ENCODE measurements around the gene BLOC1S1.

The BLOC1S1 gene

DNA sequence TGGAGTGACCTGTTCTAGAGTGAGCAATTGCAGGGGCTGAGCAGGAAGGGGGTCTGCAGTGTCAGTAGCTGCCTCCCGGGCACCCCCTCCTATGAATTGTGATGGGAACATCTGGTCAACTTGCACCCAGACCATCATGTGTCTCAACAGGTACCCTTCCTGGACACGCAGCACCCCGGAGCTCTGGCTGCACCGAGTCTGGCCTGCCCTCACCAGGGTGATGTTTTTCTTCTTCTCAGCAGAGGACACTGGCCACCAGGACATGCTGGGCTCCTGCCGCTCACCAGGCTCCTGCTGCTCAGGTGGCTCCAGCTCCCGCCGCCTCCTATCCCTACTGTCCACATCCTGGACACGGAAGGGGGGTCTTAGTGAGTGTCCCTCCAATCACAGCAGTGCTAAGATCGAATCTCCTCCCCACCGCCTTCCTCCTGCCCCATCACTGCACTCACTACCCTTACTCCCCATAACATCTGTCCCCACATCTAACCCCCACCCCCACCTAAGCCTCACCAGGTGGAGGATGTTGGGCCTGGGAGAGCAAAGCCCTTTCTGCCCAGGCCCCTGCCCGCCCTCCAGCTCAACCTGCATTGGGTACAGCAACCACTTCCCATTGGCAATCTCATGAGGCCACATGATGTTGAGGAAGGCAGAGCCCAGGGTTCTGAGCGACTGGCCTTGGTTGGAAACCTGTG is 23.1 kb upstream of the BLOC1S1 start:
- no peak overlapping the region for H3K4me3 ChIP-seq (ENCODE audit: low read length)
- no CpG with 5 or more reads among the region's 12 CpGs for WGBS (ENCODE audit: extremely low coverage, insufficient coverage, low lambda C conversion rate)
- H3K4me1 ChIP-seq (ENCODE audit: control insufficient read depth, low read depth, low read length), result no peaks in the 10 kb centered on the region
- DNase-seq, result no peak
- H3K36me3 ChIP-seq (ENCODE audit: control insufficient read depth, insufficient read depth, low read length), result no peaks in the 10 kb centered on the region
- H3K79me2 ChIP-seq (ENCODE audit: control insufficient read depth, insufficient read depth, low read length), result no peaks in the 10 kb centered on the region
- no peak overlapping the region for H4K8ac ChIP-seq (ENCODE audit: low read depth, low read length)
- H3K27me3 ChIP-seq (ENCODE audit: insufficient read depth, low read length, poor library complexity), result no peaks in the 10 kb centered on the region
- no peak overlapping the region for H4K5ac ChIP-seq (ENCODE audit: low read length)
- H3K4me2 ChIP-seq (ENCODE audit: low read length), result no peak overlapping the region
- no peak overlapping the region for H2BK120ac ChIP-seq (ENCODE audit: low read depth, low read length)
- H3K79me1 ChIP-seq (ENCODE audit: low read length), result no peaks in the 10 kb centered on the region
- H2BK5ac ChIP-seq (ENCODE audit: low read length), result no peak overlapping the region
- H3K56ac ChIP-seq (ENCODE audit: low read length), result no peak overlapping the region
- no peak overlapping the region for H3K9ac ChIP-seq (ENCODE audit: low read length)
- H2BK15ac ChIP-seq (replicated peaks; ENCODE audit: low read depth), result no peak overlapping the region
- H3K23ac ChIP-seq (ENCODE audit: low read length), result no peak overlapping the region
- no peak overlapping the region for H3K27ac ChIP-seq (ENCODE audit: low read depth, low read length)
- no peak overlapping the region for H3K4ac ChIP-seq (ENCODE audit: low read depth, low read length)
- no peak overlapping the region for H3K18ac ChIP-seq (ENCODE audit: low read length)
- no peak overlapping the region for H2AK5ac ChIP-seq (ENCODE audit: low read length)

DNA sequence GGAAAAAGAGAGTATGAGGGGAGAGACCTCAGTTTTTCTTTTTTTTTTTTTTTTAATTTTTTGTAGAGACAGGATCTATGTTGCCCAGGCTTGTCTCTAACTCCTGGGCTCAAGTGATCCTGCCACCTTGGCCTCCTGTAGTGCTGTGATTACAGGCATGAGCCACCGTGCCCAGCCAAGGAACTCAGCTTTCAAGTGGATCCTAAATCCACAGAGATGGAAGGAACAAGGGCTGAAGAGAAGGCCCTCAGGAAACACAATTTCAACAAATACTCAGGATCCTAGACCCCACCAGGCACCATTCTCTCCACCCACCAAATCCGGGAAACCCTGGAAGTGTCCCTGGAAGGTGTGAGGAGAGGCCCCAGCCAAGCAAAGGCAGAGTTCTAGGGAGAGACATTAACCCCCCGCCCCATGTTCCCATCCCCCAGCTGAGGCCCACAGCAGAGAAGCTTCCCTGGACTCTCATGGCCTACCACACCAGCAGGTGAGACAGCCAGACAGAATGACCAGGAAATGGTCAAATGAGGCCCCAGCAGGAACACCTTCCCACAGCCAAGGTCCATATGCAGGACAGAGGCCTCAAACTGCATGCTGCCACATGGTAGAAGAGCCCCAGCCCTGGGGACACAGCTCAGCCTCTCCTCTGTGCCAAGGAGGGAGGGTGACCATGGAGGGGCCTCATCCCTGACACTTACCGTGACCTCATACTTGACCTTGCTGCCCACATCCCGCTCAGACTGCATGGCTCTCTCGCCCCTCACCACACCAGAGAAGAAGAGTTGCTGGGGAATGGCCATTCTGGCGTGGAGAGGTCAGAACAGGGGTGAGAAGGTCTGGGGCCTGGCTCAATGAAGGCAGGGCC is 22.3 kb upstream of the BLOC1S1 start:
- no peak overlapping the region for H2BK5ac ChIP-seq (ENCODE audit: low read length)
- no peak overlapping the region for H3K4me2 ChIP-seq (ENCODE audit: low read length)
- H3K23ac ChIP-seq (ENCODE audit: low read length), result no peak overlapping the region
- WGBS (ENCODE audit: extremely low coverage, insufficient coverage, low lambda C conversion rate), result no CpG with 5 or more reads among the region's 7 CpGs
- no peaks in the 10 kb centered on the region for H3K36me3 ChIP-seq (ENCODE audit: control insufficient read depth, insufficient read depth, low read length)
- no peak overlapping the region for H3K4ac ChIP-seq (ENCODE audit: low read depth, low read length)
- no peaks in the 10 kb centered on the region for H3K27me3 ChIP-seq (ENCODE audit: insufficient read depth, low read length, poor library complexity)
- no peak overlapping the region for H3K4me3 ChIP-seq (ENCODE audit: low read length)
- no peak overlapping the region for H3K56ac ChIP-seq (ENCODE audit: low read length)
- H2BK120ac ChIP-seq (ENCODE audit: low read depth, low read length), result no peak overlapping the region
- no peak overlapping the region for H2BK15ac ChIP-seq (replicated peaks; ENCODE audit: low read depth)
- H2AK5ac ChIP-seq (ENCODE audit: low read length), result no peak overlapping the region
- H3K9ac ChIP-seq (ENCODE audit: low read length), result no peak overlapping the region
- H4K8ac ChIP-seq (ENCODE audit: low read depth, low read length), result no peak overlapping the region
- H3K4me1 ChIP-seq (ENCODE audit: control insufficient read depth, low read depth, low read length), result no peaks in the 10 kb centered on the region
- no peak overlapping the region for H3K27ac ChIP-seq (ENCODE audit: low read depth, low read length)
- no peak for DNase-seq
- H4K5ac ChIP-seq (ENCODE audit: low read length), result no peak overlapping the region
- H3K79me2 ChIP-seq (ENCODE audit: control insufficient read depth, insufficient read depth, low read length), result no peaks in the 10 kb centered on the region
- H3K18ac ChIP-seq (ENCODE audit: low read length), result no peak overlapping the region
- no peaks in the 10 kb centered on the region for H3K79me1 ChIP-seq (ENCODE audit: low read length)

DNA sequence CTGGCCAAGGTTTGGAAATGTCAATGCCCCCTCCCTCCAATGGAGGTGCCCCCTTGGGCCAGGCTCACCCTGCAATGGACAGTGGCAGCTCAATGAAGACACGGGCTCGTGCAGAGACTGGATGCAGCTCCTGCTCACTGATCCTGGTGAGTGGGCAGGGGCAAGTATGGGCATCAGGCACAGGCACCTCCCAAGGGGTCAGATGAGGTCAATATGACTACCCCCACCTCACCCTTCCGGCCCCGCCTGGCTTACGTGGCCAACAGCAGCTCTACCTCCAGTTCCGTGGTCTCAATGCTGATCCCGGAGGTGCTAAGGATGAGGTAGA is 21.7 kb upstream of the BLOC1S1 start:
- H3K18ac ChIP-seq (ENCODE audit: low read length), result no peak overlapping the region
- H2BK120ac ChIP-seq (ENCODE audit: low read depth, low read length), result no peak overlapping the region
- H3K4me3 ChIP-seq (ENCODE audit: low read length), result no peak overlapping the region
- no peaks in the 10 kb centered on the region for H3K79me2 ChIP-seq (ENCODE audit: control insufficient read depth, insufficient read depth, low read length)
- H3K9ac ChIP-seq (ENCODE audit: low read length), result no peak overlapping the region
- no peaks in the 10 kb centered on the region for H3K27me3 ChIP-seq (ENCODE audit: insufficient read depth, low read length, poor library complexity)
- H3K4me2 ChIP-seq (ENCODE audit: low read length), result no peak overlapping the region
- H3K79me1 ChIP-seq (ENCODE audit: low read length), result no peaks in the 10 kb centered on the region
- H4K5ac ChIP-seq (ENCODE audit: low read length), result no peak overlapping the region
- WGBS (ENCODE audit: extremely low coverage, insufficient coverage, low lambda C conversion rate), result no CpG with 5 or more reads among the region's 7 CpGs
- H2AK5ac ChIP-seq (ENCODE audit: low read length), result no peak overlapping the region
- H2BK5ac ChIP-seq (ENCODE audit: low read length), result no peak overlapping the region
- H3K4me1 ChIP-seq (ENCODE audit: control insufficient read depth, low read depth, low read length), result no peaks in the 10 kb centered on the region
- no peak overlapping the region for H3K56ac ChIP-seq (ENCODE audit: low read length)
- H3K4ac ChIP-seq (ENCODE audit: low read depth, low read length), result no peak overlapping the region
- H3K27ac ChIP-seq (ENCODE audit: low read depth, low read length), result no peak overlapping the region
- no peak for DNase-seq
- no peak overlapping the region for H3K23ac ChIP-seq (ENCODE audit: low read length)
- H2BK15ac ChIP-seq (replicated peaks; ENCODE audit: low read depth), result no peak overlapping the region
- no peak overlapping the region for H4K8ac ChIP-seq (ENCODE audit: low read depth, low read length)
- H3K36me3 ChIP-seq (ENCODE audit: control insufficient read depth, insufficient read depth, low read length), result no peaks in the 10 kb centered on the region

DNA sequence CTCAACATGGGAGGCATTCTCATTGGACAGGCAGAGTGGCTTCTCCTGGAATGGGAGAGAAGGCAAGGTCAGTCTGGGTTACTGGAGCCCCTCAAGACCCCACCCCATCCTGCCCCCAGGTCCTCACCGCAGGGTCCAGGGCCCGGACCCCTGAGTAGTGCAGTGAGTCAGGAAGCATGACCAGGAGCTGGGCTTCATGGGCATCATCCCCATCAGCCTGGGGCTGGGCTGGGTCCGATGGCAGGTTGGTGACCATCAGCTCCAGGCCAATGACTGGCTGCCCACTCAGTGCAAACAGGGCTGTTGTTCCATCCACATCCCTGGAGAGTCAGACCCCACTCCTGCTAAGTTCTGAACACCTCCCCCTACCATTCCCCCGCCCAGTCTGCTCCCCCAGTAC is 21.2 kb upstream of the BLOC1S1 start:
- H4K8ac ChIP-seq (ENCODE audit: low read depth, low read length), result no peak overlapping the region
- DNase-seq, result no peak
- H3K79me1 ChIP-seq (ENCODE audit: low read length), result no peaks in the 10 kb centered on the region
- H3K36me3 ChIP-seq (ENCODE audit: control insufficient read depth, insufficient read depth, low read length), result no peaks in the 10 kb centered on the region
- H3K4me3 ChIP-seq (ENCODE audit: low read length), result no peak overlapping the region
- no peak overlapping the region for H3K18ac ChIP-seq (ENCODE audit: low read length)
- H3K56ac ChIP-seq (ENCODE audit: low read length), result no peak overlapping the region
- no peak overlapping the region for H2BK15ac ChIP-seq (replicated peaks; ENCODE audit: low read depth)
- H2BK120ac ChIP-seq (ENCODE audit: low read depth, low read length), result no peak overlapping the region
- H4K5ac ChIP-seq (ENCODE audit: low read length), result no peak overlapping the region
- H3K23ac ChIP-seq (ENCODE audit: low read length), result no peak overlapping the region
- no peaks in the 10 kb centered on the region for H3K79me2 ChIP-seq (ENCODE audit: control insufficient read depth, insufficient read depth, low read length)
- no CpG with 5 or more reads among the region's 4 CpGs for WGBS (ENCODE audit: extremely low coverage, insufficient coverage, low lambda C conversion rate)
- H2AK5ac ChIP-seq (ENCODE audit: low read length), result no peak overlapping the region
- H3K27me3 ChIP-seq (ENCODE audit: insufficient read depth, low read length, poor library complexity), result no peaks in the 10 kb centered on the region
- no peak overlapping the region for H3K9ac ChIP-seq (ENCODE audit: low read length)
- no peak overlapping the region for H2BK5ac ChIP-seq (ENCODE audit: low read length)
- no peak overlapping the region for H3K4ac ChIP-seq (ENCODE audit: low read depth, low read length)
- H3K4me1 ChIP-seq (ENCODE audit: control insufficient read depth, low read depth, low read length), result no peaks in the 10 kb centered on the region
- no peak overlapping the region for H3K27ac ChIP-seq (ENCODE audit: low read depth, low read length)
- H3K4me2 ChIP-seq (ENCODE audit: low read length), result no peak overlapping the region

DNA sequence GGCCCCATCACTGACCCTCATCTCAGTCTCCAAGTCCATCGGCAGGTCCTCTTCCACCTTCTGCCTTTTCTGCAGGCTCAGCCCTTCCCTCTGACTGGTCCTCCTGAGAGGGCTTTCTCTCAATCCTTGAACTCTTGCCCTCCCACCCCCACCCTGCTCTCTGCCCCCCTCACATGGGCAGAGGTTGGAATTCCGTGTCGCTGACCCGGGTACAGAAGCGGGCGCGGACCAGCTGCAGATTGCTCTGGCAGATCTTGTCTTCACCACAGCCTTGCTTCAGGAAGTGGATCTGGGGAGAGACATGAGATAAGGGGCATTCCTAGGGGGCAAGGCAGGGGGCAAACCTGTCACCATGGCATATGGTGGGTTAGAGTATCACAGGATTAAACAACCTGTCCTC is 20.5 kb upstream of the BLOC1S1 start:
- no CpG with 5 or more reads among the region's 7 CpGs for WGBS (ENCODE audit: extremely low coverage, insufficient coverage, low lambda C conversion rate)
- no peak overlapping the region for H3K27ac ChIP-seq (ENCODE audit: low read depth, low read length)
- H3K27me3 ChIP-seq (ENCODE audit: insufficient read depth, low read length, poor library complexity), result no peaks in the 10 kb centered on the region
- H3K79me1 ChIP-seq (ENCODE audit: low read length), result no peaks in the 10 kb centered on the region
- DNase-seq, result no peak
- no peak overlapping the region for H4K8ac ChIP-seq (ENCODE audit: low read depth, low read length)
- no peak overlapping the region for H2BK5ac ChIP-seq (ENCODE audit: low read length)
- no peak overlapping the region for H3K56ac ChIP-seq (ENCODE audit: low read length)
- no peak overlapping the region for H2BK120ac ChIP-seq (ENCODE audit: low read depth, low read length)
- no peak overlapping the region for H3K4me3 ChIP-seq (ENCODE audit: low read length)
- H3K4me1 ChIP-seq (ENCODE audit: control insufficient read depth, low read depth, low read length), result no peaks in the 10 kb centered on the region
- no peak overlapping the region for H3K4me2 ChIP-seq (ENCODE audit: low read length)
- H3K23ac ChIP-seq (ENCODE audit: low read length), result no peak overlapping the region
- no peaks in the 10 kb centered on the region for H3K79me2 ChIP-seq (ENCODE audit: control insufficient read depth, insufficient read depth, low read length)
- no peak overlapping the region for H2AK5ac ChIP-seq (ENCODE audit: low read length)
- no peak overlapping the region for H3K18ac ChIP-seq (ENCODE audit: low read length)
- H3K9ac ChIP-seq (ENCODE audit: low read length), result no peak overlapping the region
- H4K5ac ChIP-seq (ENCODE audit: low read length), result no peak overlapping the region
- no peaks in the 10 kb centered on the region for H3K36me3 ChIP-seq (ENCODE audit: control insufficient read depth, insufficient read depth, low read length)
- H3K4ac ChIP-seq (ENCODE audit: low read depth, low read length), result no peak overlapping the region
- no peak overlapping the region for H2BK15ac ChIP-seq (replicated peaks; ENCODE audit: low read depth)
